ENCODE results near the gene GNPDA1.
A peak's percentile ranks its signal among the peaks of the same experiment; 100 is the strongest.

The GNPDA1 gene

DNA sequence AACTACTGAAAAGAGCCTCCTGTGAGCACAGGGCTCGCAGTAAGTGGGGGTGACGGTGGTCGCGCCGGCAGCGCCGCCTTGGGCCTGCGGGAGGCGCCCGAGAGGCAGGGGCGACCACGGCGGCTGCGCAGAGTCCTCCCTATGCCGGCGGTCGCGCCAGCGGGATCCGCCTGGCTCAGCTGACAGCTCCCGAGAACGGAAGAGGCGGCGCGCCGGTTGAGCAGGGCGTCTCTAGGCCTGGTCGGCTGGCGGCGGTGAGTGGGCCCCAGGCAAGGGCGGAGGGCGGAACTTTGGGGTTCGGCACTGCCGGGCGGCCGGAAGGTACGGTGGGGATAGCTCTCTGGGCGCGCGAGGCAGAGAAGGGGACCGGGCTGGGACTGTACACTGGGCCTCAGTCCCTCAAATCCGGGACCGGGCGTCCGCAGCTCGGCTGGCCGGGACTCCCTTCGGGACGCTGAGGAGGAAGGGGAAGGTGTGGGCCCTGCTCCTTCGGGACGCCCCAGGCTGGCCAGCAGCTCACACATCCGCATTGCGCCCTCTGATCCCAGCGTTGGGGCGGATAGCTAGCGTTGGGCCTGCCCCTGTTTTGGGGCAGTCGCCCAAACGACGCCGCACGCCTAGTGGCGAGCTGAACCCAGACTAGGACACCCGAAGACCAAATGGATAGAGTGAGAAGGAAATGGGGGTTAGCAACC lies 43.8 kb downstream of the GNPDA1 start, which contains the start of gene RNF14:
Gene RNF14, plus strand, starts transcription at position 192 of the 695 bp plus-strand sequence. CDS start 4,484 bp downstream, outside the sequence.
- Histone ChIP-seq H3K27me3 (ENCODE audit: control insufficient read depth in 1 of 2, insufficient read depth in 1 of 2, low read length in 2 of 2) (no peaks in the 10 kb centered on the region), H2AK5ac (ENCODE audit: low read length, severe bottlenecking) (no peak within 1 kb of the TSS), H3K4ac (ENCODE audit: low read depth in 1 of 2, low read length in 2 of 2) (peak within 1 kb of the TSS; percentile 73 to 83), H2BK5ac (ENCODE audit: low read depth, low read length, poor library complexity, severe bottlenecking) (no peak within 1 kb of the TSS), H3K18ac (ENCODE audit: low read depth in 1 of 2, low read length in 2 of 2) (peak within 1 kb of the TSS; percentile 44 to 77), H3K4me3 (ENCODE audit: insufficient read depth in 1 of 2, low read depth in 1 of 2, low read length in 2 of 2) (peak within 1 kb of the TSS; percentile 68 to 88), H3K79me1 (replicated peaks; ENCODE audit: low read length, poor library complexity, severe bottlenecking) (peaks cover 4% of the 10 kb centered on the region), H2AFZ (ENCODE audit: low read depth, low read length) (peak within 1 kb of the TSS; percentile 43), H2BK12ac (ENCODE audit: low read length in 2 of 2) (no peak within 1 kb of the TSS), H3K9me3 (ENCODE audit: control insufficient read depth, low read length) (no peaks in the 10 kb centered on the region), H3K14ac (ENCODE audit: low read length in 2 of 2) (peak within 1 kb of the TSS in 1 of 2 experiments; percentile 69), H3K4me1 (ENCODE audit: control insufficient read depth, insufficient read depth, low read depth, low read length) (peaks cover 1% of the 10 kb centered on the region), H2BK15ac (ENCODE audit: low read depth, poor library complexity, severe bottlenecking) (peak within 1 kb of the TSS; percentile 97), H4K91ac (ENCODE audit: low read length) (peak within 1 kb of the TSS; percentile 98), H3K4me2 (ENCODE audit: low read length, poor library complexity, severe bottlenecking) (peak within 1 kb of the TSS; percentile 59), H2BK120ac (ENCODE audit: low read depth, low read length) (peak within 1 kb of the TSS; percentile 64), H3K9ac (ENCODE audit: low read length) (peak within 1 kb of the TSS; percentile 93), H4K8ac (ENCODE audit: low read length) (peak within 1 kb of the TSS; percentile 96), H3K36me3 (ENCODE audit: control insufficient read depth in 1 of 2, insufficient read depth in 2 of 2, low read depth in 1 of 2, low read length in 2 of 2) (peaks cover 6 to 24% of the 10 kb centered on the region in 2 experiments), H3K23ac (ENCODE audit: low read length in 2 of 2) (no peak within 1 kb of the TSS), H3K27ac (ENCODE audit: low read length, poor library complexity, severe bottlenecking) (peak within 1 kb of the TSS; percentile 79)
- WGBS = under 1% methylated on average over 63 of the region's 63 CpGs
- peak; percentile 95 for DNase-seq

DNA sequence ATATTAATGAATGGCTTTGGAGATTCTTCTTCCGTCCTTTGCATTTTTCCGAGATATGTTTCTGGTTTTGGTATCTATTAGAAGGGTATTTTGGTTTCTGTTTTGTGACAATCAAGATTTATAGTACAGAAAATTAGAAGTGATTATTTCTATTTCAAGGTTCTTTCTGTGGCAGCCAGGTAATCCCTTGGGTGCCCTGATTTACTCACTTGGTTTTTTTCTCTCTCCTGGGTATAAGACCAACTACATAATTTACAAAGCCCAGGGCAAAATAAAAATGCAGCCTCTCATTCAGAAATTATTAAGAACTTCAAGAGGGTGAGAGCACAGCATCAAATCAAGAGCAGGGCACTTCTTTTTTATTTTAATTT lies 45.9 kb downstream of the GNPDA1 start:
- H3K9me3 ChIP-seq (ENCODE audit: control insufficient read depth, low read length) = no peaks in the 10 kb centered on the region
- no peak overlapping the region for H4K8ac ChIP-seq (ENCODE audit: low read length)
- no peak overlapping the region for H3K18ac ChIP-seq (ENCODE audit: low read depth in 1 of 2, low read length in 2 of 2)
- no peaks in the 10 kb centered on the region for H3K79me1 ChIP-seq (replicated peaks; ENCODE audit: low read length, poor library complexity, severe bottlenecking)
- H2BK120ac ChIP-seq (ENCODE audit: low read depth, low read length) = no peak overlapping the region
- H4K91ac ChIP-seq (ENCODE audit: low read length) = no peak overlapping the region
- H3K4ac ChIP-seq (ENCODE audit: low read depth in 1 of 2, low read length in 2 of 2) = no peak overlapping the region
- no peak for DNase-seq
- H2BK5ac ChIP-seq (ENCODE audit: low read depth, low read length, poor library complexity, severe bottlenecking) = no peak overlapping the region
- no peak overlapping the region for H3K4me3 ChIP-seq (ENCODE audit: insufficient read depth in 1 of 2, low read depth in 1 of 2, low read length in 2 of 2)
- no peak overlapping the region for H3K27ac ChIP-seq (ENCODE audit: low read length, poor library complexity, severe bottlenecking)
- no peak overlapping the region for H3K23ac ChIP-seq (ENCODE audit: low read length in 2 of 2)
- no peak overlapping the region for H3K14ac ChIP-seq (ENCODE audit: low read length in 2 of 2)
- no peak overlapping the region for H3K4me2 ChIP-seq (ENCODE audit: low read length, poor library complexity, severe bottlenecking)
- no peak overlapping the region for H2BK15ac ChIP-seq (ENCODE audit: low read depth, poor library complexity, severe bottlenecking)
- H2AK5ac ChIP-seq (ENCODE audit: low read length, severe bottlenecking) = no peak overlapping the region
- no peaks in the 10 kb centered on the region for H3K27me3 ChIP-seq (ENCODE audit: control insufficient read depth in 1 of 2, insufficient read depth in 1 of 2, low read length in 2 of 2)
- 100% methylated on average over 2 of the region's 2 CpGs for WGBS
- no peak overlapping the region for H2AFZ ChIP-seq (ENCODE audit: low read depth, low read length)
- no peaks in the 10 kb centered on the region for H3K4me1 ChIP-seq (ENCODE audit: control insufficient read depth, insufficient read depth, low read depth, low read length)
- no peak overlapping the region for H2BK12ac ChIP-seq (ENCODE audit: low read length in 2 of 2)
- no peak overlapping the region for H3K9ac ChIP-seq (ENCODE audit: low read length)
- H3K36me3 ChIP-seq (ENCODE audit: control insufficient read depth in 1 of 2, insufficient read depth in 2 of 2, low read depth in 1 of 2, low read length in 2 of 2) = peaks cover 0 to 5% of the 10 kb centered on the region in 2 experiments

- WGBS = 86% methylated on average over 3 of the region's 4 CpGs
- H2BK120ac ChIP-seq (ENCODE audit: low read depth, low read length) = no peak overlapping the region
These were observed 46.4 kb downstream of the GNPDA1 start for GRCh38 chr5:141966275-141966962.

DNA sequence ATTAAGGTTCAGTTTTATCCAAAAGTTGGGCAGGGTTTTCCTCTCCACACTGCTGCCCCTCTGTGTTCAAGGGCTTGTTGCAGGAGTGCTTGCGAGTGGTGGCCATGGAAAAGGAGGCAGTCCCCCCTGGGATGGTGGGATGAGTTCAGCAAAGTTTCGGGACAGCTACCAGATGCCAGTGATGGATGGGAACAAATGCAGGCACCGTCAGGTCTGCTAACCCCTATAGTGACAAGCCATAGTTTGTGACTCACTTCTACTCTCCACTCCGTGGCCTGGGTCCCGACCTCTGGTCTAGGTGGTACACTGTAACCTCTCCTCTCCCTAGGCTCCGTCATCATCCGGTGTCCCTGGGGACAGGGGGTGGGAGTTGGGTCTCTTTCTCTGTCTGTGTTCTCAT lies 47.8 kb downstream of the GNPDA1 start:
- 23% methylated on average over 5 of the region's 7 CpGs for WGBS
- no peak overlapping the region for H3K14ac ChIP-seq (ENCODE audit: low read length in 2 of 2)
- H3K4me3 ChIP-seq (ENCODE audit: insufficient read depth in 1 of 2, low read depth in 1 of 2, low read length in 2 of 2) = no peak overlapping the region
- H3K9ac ChIP-seq (ENCODE audit: low read length) = no peak overlapping the region
- no peak overlapping the region for H2BK12ac ChIP-seq (ENCODE audit: low read length in 2 of 2)
- H3K9me3 ChIP-seq (ENCODE audit: control insufficient read depth, low read length) = no peaks in the 10 kb centered on the region
- peak; percentile 32 for DNase-seq
- no peak overlapping the region for H4K91ac ChIP-seq (ENCODE audit: low read length)
- no peak overlapping the region for H2BK5ac ChIP-seq (ENCODE audit: low read depth, low read length, poor library complexity, severe bottlenecking)
- H3K36me3 ChIP-seq (ENCODE audit: control insufficient read depth in 1 of 2, insufficient read depth in 2 of 2, low read depth in 1 of 2, low read length in 2 of 2) = no peaks in the 10 kb centered on the region
- no peak overlapping the region for H2BK120ac ChIP-seq (ENCODE audit: low read depth, low read length)
- no peaks in the 10 kb centered on the region for H3K27me3 ChIP-seq (ENCODE audit: control insufficient read depth in 1 of 2, insufficient read depth in 1 of 2, low read length in 2 of 2)
- H3K27ac ChIP-seq (ENCODE audit: low read length, poor library complexity, severe bottlenecking) = no peak overlapping the region
- H3K79me1 ChIP-seq (replicated peaks; ENCODE audit: low read length, poor library complexity, severe bottlenecking) = no peaks in the 10 kb centered on the region
- H2BK15ac ChIP-seq (ENCODE audit: low read depth, poor library complexity, severe bottlenecking) = no peak overlapping the region
- no peak overlapping the region for H3K4ac ChIP-seq (ENCODE audit: low read depth in 1 of 2, low read length in 2 of 2)
- peak overlapping the region in 1 of 2 experiments; percentile 73 for H3K23ac ChIP-seq (ENCODE audit: low read length in 2 of 2)
- no peak overlapping the region for H2AK5ac ChIP-seq (ENCODE audit: low read length, severe bottlenecking)
- H4K8ac ChIP-seq (ENCODE audit: low read length) = no peak overlapping the region
- no peaks in the 10 kb centered on the region for H3K4me1 ChIP-seq (ENCODE audit: control insufficient read depth, insufficient read depth, low read depth, low read length)
- no peak overlapping the region for H3K18ac ChIP-seq (ENCODE audit: low read depth in 1 of 2, low read length in 2 of 2)
- no peak overlapping the region for H2AFZ ChIP-seq (ENCODE audit: low read depth, low read length)
- no peak overlapping the region for H3K4me2 ChIP-seq (ENCODE audit: low read length, poor library complexity, severe bottlenecking)

More at GRCh38 chr5:141966275-141966962, 46.4 kb downstream of the GNPDA1 start:
- no peak overlapping the region for H4K91ac ChIP-seq (ENCODE audit: low read length)
- H2AK5ac ChIP-seq (ENCODE audit: low read length, severe bottlenecking) = no peak overlapping the region
- H2AFZ ChIP-seq (ENCODE audit: low read depth, low read length) = no peak overlapping the region
- H3K4me3 ChIP-seq (ENCODE audit: insufficient read depth in 1 of 2, low read depth in 1 of 2, low read length in 2 of 2) = no peak overlapping the region
- no peaks in the 10 kb centered on the region for H3K9me3 ChIP-seq (ENCODE audit: control insufficient read depth, low read length)
- H2BK5ac ChIP-seq (ENCODE audit: low read depth, low read length, poor library complexity, severe bottlenecking) = no peak overlapping the region
- peaks cover 0 to 4% of the 10 kb centered on the region in 2 experiments for H3K36me3 ChIP-seq (ENCODE audit: control insufficient read depth in 1 of 2, insufficient read depth in 2 of 2, low read depth in 1 of 2, low read length in 2 of 2)
- H3K4ac ChIP-seq (ENCODE audit: low read depth in 1 of 2, low read length in 2 of 2) = no peak overlapping the region
- no peak overlapping the region for H3K14ac ChIP-seq (ENCODE audit: low read length in 2 of 2)
- no peaks in the 10 kb centered on the region for H3K79me1 ChIP-seq (replicated peaks; ENCODE audit: low read length, poor library complexity, severe bottlenecking)
- no peak for DNase-seq
- no peak overlapping the region for H3K18ac ChIP-seq (ENCODE audit: low read depth in 1 of 2, low read length in 2 of 2)
- H3K4me2 ChIP-seq (ENCODE audit: low read length, poor library complexity, severe bottlenecking) = no peak overlapping the region
- H4K8ac ChIP-seq (ENCODE audit: low read length) = no peak overlapping the region
- no peaks in the 10 kb centered on the region for H3K4me1 ChIP-seq (ENCODE audit: control insufficient read depth, insufficient read depth, low read depth, low read length)
- H3K27ac ChIP-seq (ENCODE audit: low read length, poor library complexity, severe bottlenecking) = no peak overlapping the region
- no peak overlapping the region for H2BK15ac ChIP-seq (ENCODE audit: low read depth, poor library complexity, severe bottlenecking)
- no peak overlapping the region for H2BK12ac ChIP-seq (ENCODE audit: low read length in 2 of 2)
- H3K9ac ChIP-seq (ENCODE audit: low read length) = no peak overlapping the region
- no peaks in the 10 kb centered on the region for H3K27me3 ChIP-seq (ENCODE audit: control insufficient read depth in 1 of 2, insufficient read depth in 1 of 2, low read length in 2 of 2)
- no peak overlapping the region for H3K23ac ChIP-seq (ENCODE audit: low read length in 2 of 2)

All from mesenchymal stem cell (in vitro differentiated cells and primary cell).